Hematopoietic multipotent progenitor cell treated with erythropoietin and hydrocortisone succinate and interleukin-3 and kit ligand, for 8 days (in vitro differentiated cells): Measurements from ENCODE around the gene FTO.
A peak's percentile ranks its signal among the peaks of the same experiment; 100 is the strongest.

Source experiments
- DNase-seq: peaks from one replicate; pipeline ENCODE4 v3.0.0-alpha.2; 2015

Gene FTO

DNA sequence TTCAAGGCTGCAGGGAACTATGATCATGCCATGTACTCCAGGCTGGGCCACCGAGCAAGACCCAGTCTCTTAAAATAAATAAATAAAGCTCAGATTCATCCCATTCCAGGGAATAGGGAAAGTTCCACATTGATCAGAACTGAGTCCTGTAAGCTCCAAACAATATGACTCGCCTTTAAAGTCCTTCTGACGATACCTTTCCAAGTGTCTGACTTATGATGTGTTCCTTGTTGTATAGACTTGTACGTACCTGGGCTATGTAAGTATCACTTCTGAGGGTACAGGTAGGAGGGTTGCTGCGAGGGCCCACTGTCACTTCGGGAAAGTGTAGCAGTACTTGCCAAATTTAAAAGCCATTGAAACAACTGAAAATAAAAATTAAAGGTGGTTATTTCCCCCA is 329.8 kb downstream of the FTO start:
- DNase-seq = no peak

DNA sequence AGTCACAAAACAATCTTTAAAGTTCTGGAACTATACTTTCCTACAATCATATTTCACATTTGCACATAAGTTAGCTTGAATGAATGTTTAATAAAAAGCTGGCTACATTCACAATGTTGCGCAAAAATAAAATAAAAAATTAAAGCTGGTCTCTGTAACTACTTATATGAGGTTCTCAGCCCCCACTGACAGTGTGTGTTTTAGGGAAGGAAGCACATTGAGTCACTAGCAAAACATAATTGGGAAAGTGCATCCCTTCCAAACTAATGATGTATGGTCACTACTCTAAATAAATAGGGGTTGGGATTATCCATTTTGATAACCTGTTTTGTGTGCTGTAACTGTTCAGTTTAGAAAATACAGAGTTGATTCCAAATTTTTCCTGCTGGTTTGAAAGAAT is 330.7 kb downstream of the FTO start:
- DNase-seq = no peak

DNA sequence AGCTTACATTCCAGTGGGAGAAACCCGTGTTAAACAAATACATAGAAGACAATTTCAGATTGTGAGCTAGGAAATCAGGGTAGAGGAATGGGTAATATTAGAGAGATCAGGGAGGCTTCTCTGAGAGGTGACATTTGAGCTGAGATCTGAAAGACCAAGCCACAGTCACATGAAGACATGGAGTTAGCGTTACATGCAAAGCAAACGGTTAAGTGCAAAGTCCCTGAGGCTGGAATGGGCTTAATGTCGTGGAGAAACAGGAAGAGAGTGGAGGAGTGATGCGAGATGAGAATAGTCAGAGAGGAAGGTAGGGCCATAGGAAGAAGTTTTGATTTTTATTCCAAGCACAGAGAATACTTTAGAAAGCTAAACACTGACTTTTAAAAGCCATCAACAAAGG is 336.5 kb downstream of the FTO start:
- no peak for DNase-seq

DNA sequence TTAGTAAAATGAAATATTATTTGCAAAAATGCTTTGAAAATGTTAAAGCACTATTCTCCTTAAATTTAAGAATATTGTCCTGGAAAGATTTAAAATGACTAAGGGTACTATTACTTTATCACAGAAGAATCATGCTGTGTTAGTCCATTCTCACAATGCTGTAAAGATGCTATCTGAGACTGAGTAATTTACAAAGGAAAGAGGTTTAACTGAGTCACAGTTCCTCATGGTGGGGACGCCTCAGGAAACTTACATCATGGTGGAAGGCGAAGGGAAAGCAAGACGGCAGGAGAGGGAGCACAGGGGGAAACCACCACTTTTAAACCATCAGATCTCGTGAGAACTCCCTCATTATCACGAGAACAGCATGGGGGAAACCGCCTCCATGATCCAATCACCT is 337.0 kb downstream of the FTO start:
- DNase-seq = no peak

DNA sequence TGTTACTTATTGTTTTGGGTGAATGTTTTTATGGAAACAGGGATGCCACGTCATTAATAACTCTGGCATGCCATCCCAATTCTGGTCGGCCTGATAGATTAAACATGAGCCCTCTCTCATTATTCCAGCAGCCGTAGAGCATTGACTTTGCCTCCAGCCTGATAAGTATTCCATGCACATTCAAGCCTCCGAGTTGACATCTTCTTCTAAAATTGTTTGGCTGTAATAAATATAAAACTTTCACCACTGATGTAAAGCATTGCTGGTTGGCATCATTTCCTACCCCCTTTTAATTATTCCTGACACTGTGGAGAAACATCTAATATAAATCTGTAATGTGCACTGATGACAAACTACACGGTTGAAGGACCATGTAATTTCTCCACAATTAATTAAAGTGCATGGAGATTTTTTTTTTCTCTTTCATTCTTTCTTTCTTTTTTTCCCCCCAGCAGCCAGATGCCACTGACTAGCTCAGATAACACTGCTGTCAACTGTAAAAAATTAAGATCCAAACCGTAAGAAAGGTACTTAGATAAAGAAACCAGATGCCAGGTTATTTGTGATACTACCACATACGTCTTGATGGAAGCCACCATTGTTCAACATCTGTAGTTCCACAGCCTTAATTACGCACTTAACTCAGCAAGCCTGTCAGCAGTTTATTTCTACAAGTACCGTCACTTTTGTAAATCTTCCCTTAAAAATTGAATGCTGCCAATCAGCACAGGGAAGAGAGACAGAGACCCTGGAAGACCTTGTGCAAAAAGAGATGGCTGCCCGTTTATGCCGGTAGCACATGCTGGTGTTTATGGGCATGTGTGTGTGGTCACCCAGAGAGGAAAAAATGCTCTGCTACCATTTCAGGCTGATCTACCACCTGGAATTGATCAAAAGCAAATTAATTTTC is 344.9 kb downstream of the FTO start:
- no peak for DNase-seq

DNA sequence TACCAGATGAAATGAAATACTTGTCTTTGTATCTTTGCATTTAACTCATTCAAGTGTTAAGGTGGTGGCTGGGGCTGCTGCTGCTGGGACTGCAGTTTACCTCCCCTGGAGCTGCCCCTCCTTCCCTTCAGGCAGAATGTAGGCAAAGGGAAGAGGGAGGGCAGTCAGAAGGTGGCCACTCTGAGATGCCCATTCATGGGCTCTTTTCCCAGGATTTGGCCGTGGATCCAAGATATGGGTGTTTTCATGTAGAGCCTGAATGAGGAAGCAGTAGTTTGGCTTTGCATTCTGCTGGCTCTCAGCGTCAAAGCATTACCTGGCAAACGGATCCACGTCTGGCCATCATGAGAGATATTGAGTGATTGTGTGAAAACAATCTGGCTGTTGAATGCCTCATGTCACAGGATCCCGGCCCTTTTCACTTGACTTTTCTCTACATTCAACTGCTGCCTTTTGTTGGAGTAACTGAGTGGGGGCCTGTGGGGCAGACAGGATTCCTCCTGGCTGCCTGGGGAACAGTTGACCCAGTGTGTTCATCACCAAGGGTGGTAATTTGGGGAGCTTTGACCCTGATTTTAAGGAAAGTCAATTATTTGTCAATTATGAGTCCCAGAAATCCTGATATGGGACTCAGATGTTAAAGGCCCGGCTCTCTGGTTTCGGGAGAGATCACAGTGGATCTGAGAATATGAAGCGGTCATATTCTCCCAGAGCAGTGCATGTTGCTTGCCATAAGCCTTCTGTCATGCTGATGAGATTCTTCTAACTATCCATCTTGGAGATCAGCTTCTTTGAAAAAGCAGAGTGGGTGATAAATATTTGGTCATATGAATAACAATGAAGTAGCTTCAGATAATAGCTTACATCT is 345.9 kb downstream of the FTO start:
- no peak for DNase-seq

DNA sequence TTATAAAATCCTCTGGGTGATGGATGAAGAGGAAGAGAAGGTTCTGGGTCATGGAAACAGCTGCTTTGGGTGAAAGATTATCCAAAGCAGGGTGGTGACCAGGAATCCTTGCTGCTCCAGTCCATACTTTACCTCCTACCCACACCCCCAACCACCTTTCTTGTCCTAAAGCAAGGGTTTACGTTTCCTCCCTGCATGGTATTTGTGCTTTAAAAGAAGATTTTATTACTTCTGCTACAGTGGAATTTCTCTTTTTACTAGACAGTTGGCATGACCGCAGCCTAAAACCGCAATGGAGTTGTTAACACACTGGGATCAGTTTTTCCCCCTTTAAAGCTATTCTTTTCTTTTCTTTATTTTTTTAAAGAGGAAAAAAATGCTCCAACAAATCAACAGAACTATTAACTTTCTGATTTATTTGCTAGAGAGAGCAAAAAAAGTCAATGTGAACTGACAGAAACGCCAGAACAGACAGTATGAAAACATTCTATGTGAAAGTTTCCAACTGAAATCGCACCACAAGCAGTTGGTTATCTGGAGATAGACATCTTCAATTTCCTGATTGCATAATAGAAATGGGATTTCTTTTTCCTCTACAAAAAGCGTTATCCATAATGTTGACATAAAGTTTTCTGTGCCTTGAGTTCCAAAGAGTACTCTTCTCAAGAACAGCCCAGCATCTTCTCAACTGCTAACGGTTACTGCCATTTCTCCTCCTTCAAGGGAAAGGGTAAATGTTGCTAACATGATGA is 346.7 kb downstream of the FTO start:
- DNase-seq = peak; percentile 4

DNA sequence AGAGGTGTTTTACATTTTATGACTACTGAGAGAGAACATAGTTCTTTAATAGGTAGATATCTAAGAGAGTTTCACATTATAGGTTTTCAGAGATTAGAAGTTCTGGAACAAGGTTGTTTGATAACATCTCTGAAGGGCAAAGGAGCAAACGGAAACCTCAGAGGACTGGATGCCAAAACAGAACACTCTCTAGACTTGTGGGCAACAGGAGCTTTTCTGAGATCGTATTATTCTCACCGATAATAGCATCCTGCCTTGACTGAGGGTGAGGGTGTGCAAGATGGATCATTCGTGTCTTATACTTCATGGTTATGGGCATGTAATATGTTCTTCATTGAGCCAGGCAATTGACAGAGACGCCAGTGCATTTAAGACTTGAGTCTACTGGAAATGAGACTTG is 347.9 kb downstream of the FTO start:
- peak; percentile 3 for DNase-seq

DNA sequence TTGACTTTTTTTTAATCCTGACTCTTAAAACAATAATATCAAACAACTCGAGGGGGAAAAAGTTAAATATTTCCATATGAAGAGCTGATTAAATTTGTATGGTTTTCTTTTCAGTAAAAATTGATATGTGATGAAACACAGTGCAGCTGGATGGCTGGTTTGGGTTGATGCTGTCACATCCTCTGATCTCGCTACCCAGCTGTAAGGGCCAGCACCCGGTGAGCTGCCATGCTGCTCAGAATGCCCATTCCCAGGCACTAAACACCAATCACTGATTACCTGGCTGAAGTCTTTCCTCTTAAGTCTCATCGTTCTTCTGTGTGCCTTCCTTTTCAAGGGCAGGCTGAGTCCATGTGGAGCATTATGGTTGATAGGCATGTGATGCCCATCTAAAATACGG is 348.3 kb downstream of the FTO start:
- DNase-seq = no peak

DNA sequence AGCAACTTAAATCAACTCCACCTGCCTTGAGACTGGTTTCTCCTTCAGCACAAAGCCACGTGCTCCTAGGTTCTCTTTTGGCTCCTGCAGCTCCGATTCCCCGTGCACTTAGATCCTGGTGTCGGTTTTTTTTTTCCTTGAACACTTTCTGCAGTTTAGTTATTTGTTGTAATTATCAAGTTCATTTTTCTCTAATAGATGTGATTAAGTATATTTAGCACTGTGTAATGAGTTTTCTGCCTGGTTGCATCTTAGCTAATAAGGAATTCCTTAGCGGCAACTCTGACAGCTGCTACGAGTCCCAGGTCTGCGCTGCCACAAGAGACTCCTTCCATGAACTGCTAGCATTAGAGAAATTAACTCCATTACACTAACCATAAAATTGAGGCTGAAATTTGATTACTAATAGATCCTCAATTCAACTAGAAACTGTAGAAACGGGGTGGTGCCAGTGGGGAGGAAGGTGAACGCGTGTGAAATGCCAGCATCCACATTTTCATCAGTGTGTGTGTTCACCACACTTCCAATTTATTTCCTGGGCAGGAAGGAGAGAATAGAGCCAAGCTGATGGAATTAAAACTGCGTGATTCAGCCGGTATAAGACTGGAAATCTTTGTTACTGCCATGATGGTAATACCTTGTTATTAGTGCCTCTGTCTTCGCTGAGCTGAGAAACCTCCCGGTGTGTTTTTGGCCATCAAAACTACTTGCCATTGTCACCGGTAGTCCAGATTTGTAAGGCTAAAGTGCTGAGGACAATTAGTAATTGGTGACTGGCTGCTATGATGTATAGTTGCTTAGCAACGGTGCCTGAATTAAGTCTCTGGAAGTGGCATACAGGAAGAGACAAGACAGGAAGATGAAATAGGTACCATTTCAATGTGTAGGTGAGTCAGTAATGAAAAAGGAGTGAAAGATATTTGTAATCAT is 350.2 kb downstream of the FTO start:
- no peak for DNase-seq

DNA sequence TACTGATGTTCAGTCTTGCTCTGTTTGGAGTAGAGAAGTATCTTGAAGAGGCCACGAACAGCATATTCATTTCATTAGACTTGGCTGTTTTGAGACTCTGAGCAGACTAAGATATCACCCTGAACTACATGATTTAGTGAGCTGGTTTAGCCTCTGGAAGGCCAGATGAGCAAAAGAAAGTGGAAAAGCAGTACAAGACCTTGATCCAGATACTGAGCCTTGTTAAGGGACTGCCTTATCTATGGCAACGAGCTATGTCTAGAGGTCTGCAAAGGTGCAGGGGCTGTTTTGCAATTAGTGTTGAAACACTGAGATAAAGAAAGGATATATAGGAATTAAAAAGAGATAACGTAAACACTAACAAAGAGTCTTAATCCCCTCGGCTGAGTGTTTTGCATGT is 351.2 kb downstream of the FTO start:
- DNase-seq = no peak

DNA sequence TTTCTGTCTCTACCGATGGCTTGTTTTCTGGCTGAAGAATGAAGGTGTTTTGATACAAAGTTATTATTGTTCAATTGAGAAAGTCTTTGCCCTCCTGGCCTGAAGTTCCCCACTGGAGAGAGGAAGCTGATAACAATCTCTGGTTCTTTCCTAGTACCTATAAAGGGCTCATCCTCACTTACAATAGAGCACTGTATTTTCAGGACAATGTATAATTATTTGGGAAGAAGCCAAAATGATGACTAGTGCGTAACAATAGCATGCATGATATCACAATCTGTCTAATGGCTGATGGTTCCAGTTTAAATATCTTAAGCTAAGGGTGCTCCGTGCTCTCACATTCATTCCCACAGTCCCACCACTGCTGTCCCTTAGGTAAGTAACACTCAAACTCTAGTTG is 351.9 kb downstream of the FTO start:
- DNase-seq = no peak

DNA sequence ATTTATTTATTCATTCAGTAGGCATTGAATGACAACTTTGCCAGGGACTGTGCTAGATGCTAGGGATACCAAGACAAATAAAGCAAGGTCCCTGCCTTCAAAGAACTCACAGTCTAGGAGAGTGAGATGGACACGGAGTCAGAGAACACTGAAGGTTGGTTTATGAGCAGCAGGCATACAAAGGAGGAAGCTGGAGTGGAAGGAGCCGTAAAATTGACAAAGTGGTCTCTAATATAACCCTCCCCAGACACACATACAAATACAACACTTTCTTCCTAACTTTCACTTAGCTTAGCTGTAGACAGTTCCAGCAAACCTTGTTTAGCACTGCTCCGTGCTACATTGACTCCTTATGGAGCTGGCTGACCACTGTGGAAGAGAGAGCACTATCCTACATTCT is 353.0 kb downstream of the FTO start:
- no peak for DNase-seq

DNA sequence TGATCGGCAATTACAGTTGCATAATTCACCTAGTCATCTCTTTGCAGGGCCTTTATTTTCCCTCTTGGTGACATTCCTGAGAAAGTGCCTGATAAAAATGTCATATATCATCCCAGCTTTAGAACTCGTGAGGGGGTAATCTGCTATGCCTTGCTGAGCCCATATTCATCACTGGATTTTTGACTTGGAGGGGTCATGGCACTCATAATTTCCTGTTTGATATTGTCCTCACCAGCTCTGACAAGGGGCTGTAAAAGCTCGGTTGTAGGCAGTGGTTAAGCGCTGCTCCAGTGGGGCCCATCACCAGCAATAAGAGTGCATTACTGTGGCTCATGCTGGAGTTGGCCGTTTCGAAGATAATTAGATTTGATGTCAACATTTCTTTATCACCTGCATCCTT is 355.4 kb downstream of the FTO start:
- no peak for DNase-seq

DNA sequence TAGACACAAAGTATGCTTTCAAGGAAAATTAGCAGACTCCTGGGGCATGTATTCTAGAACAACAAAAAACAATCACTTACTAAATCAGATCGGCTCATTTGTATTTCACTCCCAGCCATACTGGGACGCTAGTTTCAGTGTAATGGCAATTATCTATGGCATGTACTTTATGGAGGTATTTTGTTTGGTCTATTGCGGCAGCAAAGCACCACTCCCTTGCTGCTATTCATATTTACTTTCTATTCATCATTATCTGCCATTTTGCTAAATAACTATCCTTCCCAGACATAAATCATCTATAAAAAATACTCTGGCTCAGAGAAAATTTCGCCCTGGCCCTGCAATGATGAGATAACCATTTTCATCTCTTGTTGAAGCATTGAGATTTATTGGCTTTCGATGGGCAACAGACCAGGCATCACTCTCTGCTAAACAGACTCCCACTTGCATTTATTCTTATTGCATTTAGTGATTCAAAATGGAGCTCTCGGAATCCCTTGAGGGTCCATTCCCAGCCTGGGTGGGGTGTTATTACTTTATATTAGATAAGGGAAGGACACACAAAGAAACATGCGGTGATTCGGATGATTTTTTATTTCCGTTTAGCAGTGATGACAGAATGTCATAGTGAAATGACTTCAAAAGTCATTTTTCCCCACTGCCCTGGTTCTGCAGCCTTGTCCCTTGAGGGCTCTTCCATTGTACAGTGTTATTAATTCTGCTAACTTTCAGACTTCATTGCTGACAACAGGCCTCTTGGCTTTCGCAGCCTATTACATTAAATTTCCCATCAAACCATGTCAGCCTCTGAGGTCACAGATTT is 356.9 kb downstream of the FTO start:
- no peak for DNase-seq

DNA sequence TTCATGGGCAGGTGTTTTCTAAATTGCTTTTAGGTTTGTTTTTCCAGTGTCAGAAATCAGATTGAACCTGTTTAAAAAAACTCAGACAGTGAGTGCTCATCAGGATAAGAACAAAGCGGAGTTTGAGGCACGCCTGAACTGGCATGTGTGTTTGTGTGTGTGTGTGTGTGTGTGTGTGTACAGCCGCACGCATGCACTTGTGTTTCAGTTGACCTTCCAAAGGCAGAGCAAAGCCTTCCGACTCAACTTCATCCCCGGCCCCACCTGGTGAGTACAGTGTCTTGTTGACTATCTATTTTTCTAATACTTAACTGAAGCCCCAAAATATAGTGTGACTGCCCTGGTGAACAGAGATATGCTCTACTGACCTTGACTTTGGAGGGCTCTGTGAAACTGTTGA is 357.5 kb downstream of the FTO start:
- DNase-seq = no peak

DNA sequence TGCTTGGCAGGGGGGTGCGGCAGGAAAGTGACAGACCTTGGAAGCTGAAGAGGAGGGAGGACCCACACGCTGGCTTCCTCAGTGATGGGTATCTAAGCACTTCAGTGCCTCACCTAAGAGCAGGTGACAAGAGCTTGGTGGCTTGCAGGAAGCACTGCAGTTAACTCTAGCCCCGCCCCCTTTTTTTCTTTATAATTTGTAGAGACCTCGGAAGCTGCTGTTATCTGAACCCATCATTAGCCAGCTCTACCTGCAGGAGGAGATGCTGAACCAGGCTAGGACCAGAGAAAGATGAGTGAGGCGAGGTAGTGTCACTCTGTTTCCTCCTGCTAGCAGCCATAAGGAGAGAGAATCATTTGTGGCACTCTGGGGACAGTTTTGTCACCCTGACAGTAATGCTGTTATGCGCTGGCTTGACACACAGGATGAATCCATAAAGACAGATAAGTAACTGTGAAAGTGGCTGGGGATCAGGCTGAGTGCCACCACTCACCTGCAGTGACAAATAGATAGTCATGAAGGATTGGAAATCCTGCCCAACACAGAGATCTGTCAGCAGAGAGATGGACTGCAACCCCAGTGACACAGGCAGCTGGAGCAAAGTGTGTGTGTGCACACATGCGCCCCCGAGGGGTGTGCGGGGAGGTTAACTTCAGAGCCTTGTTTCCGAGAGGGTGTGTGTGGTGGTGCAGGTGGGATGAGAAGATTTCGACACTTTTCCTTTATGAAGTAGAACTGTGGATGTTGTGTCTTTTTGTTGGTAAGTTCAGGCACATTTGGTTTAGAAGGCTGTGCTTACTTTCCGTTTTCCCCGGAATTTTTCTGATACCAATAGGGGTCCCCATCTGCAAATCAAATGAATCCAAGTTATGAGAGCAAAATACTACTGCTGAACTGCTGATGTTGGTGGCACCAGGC is 358.7 kb downstream of the FTO start:
- no peak for DNase-seq

DNA sequence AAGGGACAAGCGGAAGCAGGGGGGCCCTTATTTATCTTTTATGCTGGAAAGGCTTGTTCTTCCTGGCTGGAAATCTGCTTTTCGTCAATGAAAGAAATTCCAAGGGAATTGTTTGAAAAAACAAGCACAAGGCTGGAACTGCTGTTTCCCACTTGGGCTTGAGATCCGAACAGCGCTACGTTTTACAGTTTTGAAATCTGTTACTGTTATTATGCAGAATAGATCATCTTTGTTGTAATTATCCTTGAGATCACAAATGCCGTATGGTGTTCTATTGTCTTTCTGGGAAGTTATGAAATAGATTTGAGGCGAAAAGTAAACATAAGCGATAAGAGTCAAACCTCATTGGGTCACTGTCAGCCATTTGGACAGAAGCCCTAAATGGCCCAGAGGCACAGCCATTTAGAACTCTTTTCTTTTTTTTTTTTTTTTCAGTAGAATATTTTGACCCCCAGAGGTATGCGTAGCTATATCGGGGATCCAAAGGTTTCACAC is 359.4 kb downstream of the FTO start:
- no peak for DNase-seq

DNA sequence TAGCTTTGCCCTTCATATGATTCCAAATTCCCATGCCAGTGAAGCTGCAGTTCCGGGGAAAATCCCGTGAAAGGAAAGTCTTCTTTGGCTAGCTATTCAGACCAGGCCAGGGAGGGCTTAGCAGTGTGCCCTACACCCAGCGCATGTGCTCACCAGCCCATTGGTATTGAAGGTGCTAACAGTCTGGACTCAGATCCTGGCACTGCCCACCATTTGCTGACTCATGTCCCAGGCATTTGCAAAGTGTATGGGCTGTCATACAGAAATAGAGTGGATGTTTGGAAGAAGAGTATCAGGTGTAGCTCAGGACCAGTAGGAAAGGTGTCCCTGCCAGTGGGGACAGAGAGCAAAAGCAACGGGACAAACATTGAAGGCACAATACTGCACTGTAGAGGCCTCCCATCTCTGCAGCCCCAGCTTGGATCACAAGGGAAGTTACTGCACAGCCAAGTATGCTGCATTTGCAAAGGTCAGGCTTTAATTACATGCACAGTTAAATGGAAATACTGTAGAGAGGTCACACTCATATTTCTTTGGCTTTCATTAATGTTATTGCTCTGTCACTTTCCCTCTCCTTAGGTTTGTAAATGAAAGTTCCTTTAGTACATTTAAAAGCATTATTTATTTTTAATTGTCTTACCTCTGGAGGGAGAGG is 362.6 kb downstream of the FTO start:
- no peak for DNase-seq
